Stimulated activated memory B cell treated with anti-CD40 and anti-IgM and Interleukin-4, amounts not matched to agents 10 μg/mL and 1 μg/mL and 100 μg/mL, for 72 hours (primary cell): Measurements from ENCODE around the gene SRCAP.

Experiments used
- ATAC-seq: fragments of 150-1000 bp; cut with Tn5 transposase; 2 replicates; pipeline ENCODE4 v1.10.0; 2021
- H3K27ac Mint-ChIP-seq: one replicate; pipeline ENCODE4 v1.8.0; 2022; ENCODE audit warnings: mild to moderate bottlenecking, mixed read lengths
- H3K27me3 Mint-ChIP-seq: one replicate; pipeline ENCODE4 v1.8.0; 2022; ENCODE audit warnings: mixed read lengths
- H3K36me3 Mint-ChIP-seq: one replicate; pipeline ENCODE4 v1.8.0; 2022; ENCODE audit warnings: mixed read lengths
- H3K4me1 Mint-ChIP-seq: one replicate; pipeline ENCODE4 v1.8.0; 2022; ENCODE audit warnings: mixed read lengths
- H3K4me3 Mint-ChIP-seq: one replicate; pipeline ENCODE4 v1.8.0; 2022; ENCODE audit warnings: mild to moderate bottlenecking, moderate library complexity, mixed read lengths
- H3K9me3 Mint-ChIP-seq: one replicate; pipeline ENCODE4 v1.8.0; 2022; ENCODE audit warnings: mixed read lengths

SRCAP gene

DNA sequence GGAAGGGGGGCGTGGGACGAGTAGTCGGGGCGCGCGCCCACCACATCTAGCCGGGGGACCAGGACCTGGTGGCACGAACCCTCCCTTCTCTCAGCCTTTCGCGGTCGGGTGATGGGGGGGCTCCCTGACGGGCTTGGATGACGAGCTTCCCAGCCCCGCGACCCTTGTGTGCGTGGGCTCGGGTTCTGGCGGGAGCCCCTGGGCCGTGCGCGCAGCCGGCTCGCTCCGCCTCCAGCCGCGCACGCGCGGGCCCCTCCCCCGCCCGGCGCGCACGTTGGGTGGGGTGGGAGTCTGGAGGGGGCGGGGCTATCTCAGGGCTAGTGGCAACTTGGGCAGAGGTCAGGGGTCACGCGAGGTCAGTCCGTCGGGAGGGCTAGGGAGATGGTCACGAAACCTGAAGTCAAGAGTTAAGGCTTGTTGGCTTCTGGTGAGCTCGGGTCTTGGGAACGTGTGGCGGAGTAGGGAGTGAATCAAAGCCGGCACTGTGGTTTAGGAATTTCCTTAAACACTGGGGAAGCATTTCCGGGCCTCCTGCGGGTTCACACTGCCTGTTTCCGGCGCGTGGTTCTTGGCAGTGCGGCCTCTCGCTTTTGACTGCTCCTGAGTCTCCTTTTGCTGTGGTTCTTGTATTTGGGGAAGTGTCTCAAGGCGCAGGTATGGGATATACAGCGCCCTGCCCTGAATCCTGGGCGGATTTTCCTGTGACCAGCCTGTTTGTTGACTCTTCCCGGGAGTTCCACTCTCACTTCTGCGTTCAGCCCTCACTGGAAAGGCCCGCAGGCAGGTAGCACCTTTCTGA, at the start of gene SRCAP:
Gene SRCAP (plus strand): TSS at position 356 of the 799 bp plus-strand sequence. CDS start 1,654 bp downstream, outside the sequence.
- Mint-ChIP-seq H3K4me3 (peak within 1 kb of the TSS; percentile 93), H3K27ac (peak within 1 kb of the TSS; percentile 99), H3K27me3 (no peaks in the 10 kb centered on the region), H3K4me1 (peaks cover 35% of the 10 kb centered on the region), H3K9me3 (no peaks in the 10 kb centered on the region), H3K36me3 (peaks cover 34% of the 10 kb centered on the region)
- ATAC-seq, result peak; percentile 74

DNA sequence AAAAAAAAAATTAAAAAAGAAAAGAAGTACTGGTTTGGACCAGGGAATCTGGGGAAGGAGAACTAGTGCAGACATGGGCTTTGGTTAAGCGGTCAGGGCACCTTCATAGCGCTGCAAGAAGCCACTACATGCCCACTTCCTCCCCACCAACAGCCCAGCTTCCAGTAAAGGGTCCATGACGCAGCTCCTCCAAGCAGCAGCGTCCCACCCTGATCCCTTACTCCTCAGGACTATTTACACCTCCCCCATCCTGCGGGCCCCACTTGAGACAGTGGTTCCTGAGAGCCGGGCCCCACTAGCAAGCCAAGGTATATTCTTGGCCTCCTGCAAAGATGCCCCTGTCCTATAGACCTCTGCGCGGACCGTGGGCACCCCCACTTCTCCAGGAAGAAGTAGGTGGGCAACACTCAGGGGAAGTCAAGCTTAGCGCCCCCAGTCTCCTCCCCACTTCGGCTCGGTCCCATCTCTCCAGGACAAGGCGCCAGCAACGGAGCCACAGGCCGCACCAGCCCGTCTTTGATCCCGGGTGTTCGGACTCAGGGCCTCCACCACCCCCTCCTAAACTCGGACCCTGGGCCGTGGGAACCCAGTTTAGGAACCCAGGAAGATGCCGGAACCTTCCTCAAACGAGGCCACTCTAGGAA, 49.1 kb upstream of the SRCAP start:
- Mint-ChIP-seq H3K4me1 (peaks cover 23% of the 10 kb centered on the region), H3K9me3 (no peaks in the 10 kb centered on the region), H3K27me3 (no peaks in the 10 kb centered on the region), H3K4me3 (peak overlapping the region; percentile 94), H3K36me3 (peaks cover 16% of the 10 kb centered on the region), H3K27ac (peak overlapping the region; percentile 90)
- no peak for ATAC-seq

DNA sequence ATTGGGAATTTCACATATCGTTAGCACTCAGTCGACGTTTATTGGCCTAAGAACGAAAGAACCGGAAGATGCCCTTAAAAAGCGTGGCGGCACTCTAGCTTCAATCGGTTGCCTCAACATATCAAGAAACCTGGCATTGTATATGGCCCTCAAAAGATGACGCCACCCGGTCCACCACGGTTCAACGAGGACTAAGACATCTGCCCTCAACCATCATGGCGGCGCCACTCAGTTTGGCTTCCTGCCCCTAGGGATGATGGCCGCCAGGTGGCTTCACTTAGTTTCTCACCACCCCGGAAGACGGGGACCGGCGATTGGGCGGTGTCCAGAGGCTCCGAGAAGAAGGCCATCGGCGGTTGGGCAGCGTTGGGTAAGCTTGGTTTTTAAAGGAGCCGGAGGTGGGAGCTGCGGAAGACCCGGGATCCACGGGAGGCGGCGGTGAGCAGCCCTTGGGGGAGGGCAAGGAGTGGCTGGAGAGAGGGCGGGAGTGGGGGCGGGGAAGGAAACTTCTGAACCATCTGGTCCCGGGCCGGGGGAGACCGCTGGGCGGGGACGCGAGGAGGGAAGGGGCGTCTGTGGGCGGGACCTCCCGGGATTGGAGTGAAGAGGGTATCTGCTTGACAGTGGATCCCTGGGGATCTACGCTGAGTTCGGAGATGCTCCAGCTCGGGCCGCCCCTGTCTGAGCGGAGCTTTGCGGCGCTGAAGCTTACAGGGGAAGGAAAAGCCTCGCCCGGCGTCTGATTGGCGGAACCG, 48.4 kb upstream of the SRCAP start, which contains the start of gene PRR14:
Gene PRR14 (plus strand): TSS at position 592 of the 755 bp plus-strand sequence. CDS start 686 bp downstream, outside the sequence.
- Mint-ChIP-seq H3K27ac (peak within 1 kb of the TSS; percentile 90), H3K27me3 (no peaks in the 10 kb centered on the region), H3K4me3 (peak within 1 kb of the TSS; percentile 94), H3K4me1 (peaks cover 28% of the 10 kb centered on the region), H3K9me3 (no peaks in the 10 kb centered on the region), H3K36me3 (peaks cover 23% of the 10 kb centered on the region)
- peak; percentile 91 for ATAC-seq

DNA sequence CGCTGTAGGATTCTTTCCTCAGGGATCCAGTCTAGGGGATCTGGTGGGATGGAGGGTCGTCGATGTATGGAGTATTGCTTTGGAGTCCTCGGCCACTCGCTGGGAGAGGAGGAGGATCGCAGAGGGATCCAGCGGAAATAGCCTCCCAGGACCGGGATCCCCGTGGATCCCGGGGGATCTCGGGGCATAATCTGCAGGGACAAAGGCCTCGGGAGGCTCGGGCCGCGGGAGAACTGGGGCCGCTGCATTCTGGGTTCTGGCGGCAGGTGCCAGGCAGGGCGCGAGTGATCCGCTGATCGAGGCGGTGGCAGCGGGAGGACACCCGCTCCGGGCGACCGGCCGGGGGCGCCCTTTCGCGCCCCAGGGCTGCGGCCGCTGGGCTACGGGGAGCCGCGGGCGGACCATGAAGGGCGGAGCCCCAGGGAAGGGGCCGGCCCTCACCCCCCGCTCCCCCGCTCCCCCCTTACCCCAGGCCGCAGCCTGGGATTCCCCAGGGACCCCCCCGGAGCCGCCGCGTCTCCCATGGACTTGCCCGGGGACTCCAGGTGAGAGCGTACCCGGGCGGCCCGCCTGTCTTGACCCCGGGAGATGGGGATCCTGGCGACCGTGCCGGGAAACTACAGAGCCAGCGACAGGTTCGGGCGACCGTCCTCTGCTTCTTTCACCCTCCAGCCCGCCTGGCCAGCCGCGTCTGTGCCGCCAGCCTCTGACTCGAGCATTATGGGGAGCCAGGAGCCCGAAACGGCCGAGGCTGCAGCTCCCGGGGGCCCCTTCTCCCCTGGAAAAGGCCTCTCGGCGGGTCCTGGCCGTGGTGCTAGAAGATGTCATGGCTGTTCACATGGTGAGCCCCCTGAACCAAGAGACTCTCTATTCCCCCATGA, 47.6 kb upstream of the SRCAP start:
- Mint-ChIP-seq H3K4me3 (peak overlapping the region; percentile 94), H3K9me3 (no peaks in the 10 kb centered on the region), H3K27ac (peak overlapping the region; percentile 90), H3K27me3 (no peaks in the 10 kb centered on the region), H3K4me1 (peaks cover 28% of the 10 kb centered on the region), H3K36me3 (peaks cover 31% of the 10 kb centered on the region)
- peak; percentile 82 for ATAC-seq

DNA sequence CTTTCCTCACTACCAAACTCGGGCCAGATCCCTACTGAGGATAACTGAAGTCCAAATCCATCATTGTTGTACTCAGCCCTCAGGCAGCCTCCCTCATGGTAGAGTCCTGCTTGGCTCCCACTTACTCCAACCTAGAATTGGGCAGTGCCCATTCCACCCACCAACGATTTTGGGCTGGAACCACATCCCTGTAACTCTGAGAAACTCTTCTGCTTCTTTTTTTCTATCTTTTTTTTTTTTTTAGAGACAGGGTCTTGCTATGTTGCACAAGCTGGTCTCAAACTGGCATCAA, 47.0 kb upstream of the SRCAP start:
- peak overlapping the region; percentile 94 for H3K4me3 Mint-ChIP-seq
- no peak for ATAC-seq
- H3K4me1 Mint-ChIP-seq, result peaks cover 29% of the 10 kb centered on the region

DNA sequence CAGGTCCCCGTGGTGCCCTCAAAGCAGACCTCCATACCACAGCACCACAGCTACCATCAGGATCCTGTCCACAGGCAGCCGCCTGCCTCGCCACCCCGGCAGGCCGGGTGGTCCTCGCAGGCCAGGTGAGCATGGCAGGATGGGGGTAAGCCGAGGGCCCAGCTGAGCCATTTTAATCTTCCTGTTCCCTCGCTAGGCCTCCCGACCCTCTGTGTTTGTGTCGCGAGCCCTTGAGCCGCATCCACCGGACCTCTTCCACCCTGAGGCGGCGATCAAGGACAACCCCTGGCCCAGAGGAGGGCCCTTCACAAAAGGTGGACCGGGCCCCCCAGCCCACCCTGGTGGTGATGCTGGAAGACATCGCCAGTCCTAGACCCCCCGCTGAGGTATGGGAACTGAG, 46.3 kb upstream of the SRCAP start:
- Mint-ChIP-seq H3K9me3 (no peaks in the 10 kb centered on the region), H3K27ac (peak overlapping the region; percentile 90), H3K4me1 (peaks cover 37% of the 10 kb centered on the region), H3K4me3 (peak overlapping the region; percentile 94), H3K36me3 (peaks cover 34% of the 10 kb centered on the region), H3K27me3 (no peaks in the 10 kb centered on the region)
- no peak for ATAC-seq

More for the DNA sequence above, 47.0 kb upstream of the SRCAP start:
- H3K9me3 Mint-ChIP-seq, result no peaks in the 10 kb centered on the region
- no peaks in the 10 kb centered on the region for H3K27me3 Mint-ChIP-seq
- H3K27ac Mint-ChIP-seq, result peak overlapping the region; percentile 90
- H3K36me3 Mint-ChIP-seq, result peaks cover 34% of the 10 kb centered on the region

DNA sequence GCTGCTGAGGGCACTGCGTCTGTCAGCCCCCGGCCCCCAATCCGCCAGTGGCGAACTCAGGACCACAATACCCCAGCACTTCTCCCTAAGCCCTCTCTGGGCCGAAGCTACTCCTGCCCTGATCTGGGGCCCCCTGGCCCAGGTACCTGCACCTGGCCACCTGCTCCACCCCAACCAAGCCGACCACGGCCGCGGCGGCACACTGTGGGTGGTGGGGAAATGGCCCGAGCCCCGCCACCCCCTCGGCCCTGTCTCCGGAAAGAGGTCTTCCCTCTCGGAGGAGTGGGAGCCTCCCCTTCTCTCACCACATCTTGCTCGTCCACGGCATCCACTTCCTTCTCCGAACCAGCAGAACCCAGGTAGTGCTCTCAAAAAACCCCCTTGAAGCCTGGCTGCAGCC, 44.1 kb upstream of the SRCAP start:
- peaks cover 34% of the 10 kb centered on the region for H3K36me3 Mint-ChIP-seq
- H3K4me3 Mint-ChIP-seq, result no peak overlapping the region
- peaks cover 36% of the 10 kb centered on the region for H3K4me1 Mint-ChIP-seq
- peak overlapping the region; percentile 23 for H3K27ac Mint-ChIP-seq
- no peaks in the 10 kb centered on the region for H3K27me3 Mint-ChIP-seq
- no peaks in the 10 kb centered on the region for H3K9me3 Mint-ChIP-seq
- ATAC-seq, result no peak

DNA sequence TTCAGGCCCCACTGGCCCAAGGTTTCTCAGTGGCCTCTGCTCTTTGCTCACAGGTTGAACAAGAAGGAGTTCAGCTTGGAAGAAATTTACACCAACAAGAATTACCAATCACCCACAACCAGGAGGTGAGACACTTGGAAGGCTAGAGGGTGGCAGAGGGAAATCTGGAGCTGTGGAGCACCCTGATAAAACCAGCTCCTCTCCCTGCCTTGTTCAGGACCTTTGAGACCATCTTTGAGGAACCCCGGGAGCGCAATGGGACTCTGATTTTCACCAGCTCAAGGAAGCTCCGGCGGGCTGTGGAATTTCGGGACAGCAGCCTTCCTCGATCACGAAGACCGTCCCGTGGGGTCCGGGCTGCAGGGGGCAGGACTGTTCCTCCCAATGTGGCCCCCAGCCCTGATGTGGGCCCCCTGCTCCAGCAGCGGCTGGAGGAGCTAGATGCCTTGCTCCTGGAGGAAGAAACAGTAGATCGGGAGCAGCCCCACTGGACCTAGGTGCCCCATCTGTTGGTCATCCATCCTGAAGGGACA, 43.1 kb upstream of the SRCAP start:
- Mint-ChIP-seq H3K9me3 (no peaks in the 10 kb centered on the region), H3K36me3 (peaks cover 39% of the 10 kb centered on the region)
- ATAC-seq, result no peak

DNA sequence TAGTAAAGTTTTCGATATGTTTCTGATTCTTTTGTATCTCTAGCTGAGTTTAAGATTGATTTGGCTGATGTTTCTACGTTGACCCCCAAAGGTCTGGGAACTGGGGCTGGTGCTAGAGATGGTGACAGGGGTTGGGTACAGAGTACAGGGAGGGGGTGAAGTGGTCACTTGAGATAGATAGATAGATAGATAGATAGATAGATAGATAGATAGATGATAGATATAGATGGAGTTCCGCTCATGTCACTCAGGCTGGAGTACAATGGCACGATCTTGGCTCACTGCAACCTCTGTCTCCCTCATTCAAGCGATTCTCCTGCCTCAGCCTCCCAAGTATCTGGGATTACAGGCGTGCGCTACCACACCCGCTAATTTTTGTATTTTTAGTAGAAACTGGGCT, 42.6 kb upstream of the SRCAP start:
- Mint-ChIP-seq H3K4me3 (peak overlapping the region; percentile 38), H3K9me3 (no peaks in the 10 kb centered on the region), H3K36me3 (peaks cover 44% of the 10 kb centered on the region), H3K4me1 (peaks cover 42% of the 10 kb centered on the region), H3K27me3 (no peaks in the 10 kb centered on the region), H3K27ac (no peak overlapping the region)
- no peak for ATAC-seq

More for the DNA sequence above, 43.1 kb upstream of the SRCAP start:
- Mint-ChIP-seq H3K4me3 (no peak overlapping the region), H3K4me1 (peaks cover 37% of the 10 kb centered on the region), H3K27me3 (no peaks in the 10 kb centered on the region), H3K27ac (no peak overlapping the region)

DNA sequence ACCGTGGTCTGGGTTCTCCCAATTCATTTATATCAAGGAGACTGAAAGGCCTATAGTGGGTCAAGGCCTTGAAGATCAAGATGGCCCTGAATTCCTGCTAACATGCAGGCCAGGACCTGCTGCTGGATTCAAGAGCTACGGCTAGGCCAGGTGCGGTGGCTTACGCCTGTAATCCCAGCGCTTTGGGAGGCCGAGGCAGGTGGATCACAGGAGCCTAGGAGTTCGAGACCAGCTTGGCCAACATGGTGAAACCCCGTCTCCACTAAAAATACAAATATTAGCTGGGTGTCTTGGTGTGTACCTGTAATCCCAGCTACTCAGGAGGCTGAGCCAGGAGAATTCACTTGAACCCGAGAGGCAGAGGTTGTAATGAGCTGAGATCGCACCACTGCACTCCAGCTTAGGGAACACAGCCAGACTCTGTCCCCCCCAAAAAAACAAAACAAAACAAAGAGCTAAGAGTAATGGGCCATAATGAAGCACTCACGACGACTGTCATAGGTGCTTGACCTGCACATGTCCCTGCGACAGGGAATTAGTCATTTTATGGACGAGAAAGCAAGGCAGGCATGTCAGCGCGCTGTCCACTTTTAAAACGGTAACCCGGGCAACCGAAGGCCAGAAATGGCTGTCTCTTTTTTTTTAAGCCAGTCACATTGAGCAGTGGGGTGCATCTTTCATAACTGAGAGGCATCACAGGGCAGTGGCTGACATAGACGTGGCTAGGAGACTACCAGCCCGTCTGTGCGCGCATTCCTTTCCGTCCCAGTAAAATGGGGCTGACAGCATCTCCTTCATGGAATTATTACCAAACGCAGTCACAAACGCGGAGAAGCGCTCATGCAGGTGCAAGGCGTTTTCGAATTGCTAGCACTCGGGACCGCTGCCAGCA, 41.8 kb upstream of the SRCAP start:
- H3K4me3 Mint-ChIP-seq, result peak overlapping the region; percentile 88
- H3K4me1 Mint-ChIP-seq, result peaks cover 42% of the 10 kb centered on the region
- peaks cover 52% of the 10 kb centered on the region for H3K36me3 Mint-ChIP-seq
- no peaks in the 10 kb centered on the region for H3K27me3 Mint-ChIP-seq
- no peak for ATAC-seq
- H3K9me3 Mint-ChIP-seq, result no peaks in the 10 kb centered on the region
- H3K27ac Mint-ChIP-seq, result peak overlapping the region; percentile 93

DNA sequence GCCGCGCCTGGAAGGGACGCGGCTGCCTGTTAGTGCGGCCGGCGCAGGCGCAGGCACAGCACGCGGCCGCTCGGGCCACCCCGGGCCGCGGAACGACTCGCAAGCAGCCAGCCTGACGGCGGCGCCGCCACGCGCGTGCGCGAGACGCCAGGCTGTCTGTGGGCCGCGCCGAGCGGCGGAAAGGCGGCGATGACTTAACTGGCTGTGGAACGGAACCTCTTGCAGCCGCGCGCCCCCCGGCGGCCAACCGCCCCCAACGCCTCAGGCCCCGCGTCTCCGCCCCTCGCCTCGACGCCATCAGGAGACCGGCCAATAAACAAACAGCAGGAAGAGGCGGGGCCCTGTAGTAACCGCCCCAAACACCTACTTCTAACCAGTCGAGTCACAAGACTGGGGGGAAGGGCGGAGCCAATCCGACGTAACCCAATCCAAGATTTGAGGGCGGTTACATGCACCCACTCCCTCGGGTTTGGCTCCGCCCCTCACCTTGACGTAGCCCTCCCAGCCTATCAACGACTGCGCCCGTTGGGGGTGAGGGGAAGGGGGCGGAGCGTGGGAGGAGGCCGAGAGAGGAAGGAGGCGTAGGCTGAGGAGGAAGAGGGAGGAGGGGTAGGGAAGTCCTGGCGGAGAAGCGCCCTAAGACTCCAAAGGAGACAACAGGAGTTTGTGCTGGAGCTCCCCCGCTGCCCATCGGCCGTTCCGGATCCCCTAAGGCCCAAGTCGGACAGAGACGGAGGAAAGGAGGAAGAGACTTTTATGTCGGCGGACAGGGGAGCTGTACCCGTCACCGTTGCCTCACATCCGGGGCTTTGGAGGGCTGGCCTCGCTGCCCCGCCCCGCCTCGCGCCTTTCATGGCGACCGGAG, 40.9 kb upstream of the SRCAP start, which contains the start of gene FBRS:
Gene FBRS (plus strand): TSS at position 566 of the 865 bp plus-strand sequence. CDS start 1,088 bp downstream, outside the sequence.
- Mint-ChIP-seq H3K27me3 (no peaks in the 10 kb centered on the region), H3K27ac (peak within 1 kb of the TSS; percentile 93), H3K4me3 (peak within 1 kb of the TSS; percentile 88), H3K4me1 (peaks cover 42% of the 10 kb centered on the region), H3K36me3 (peaks cover 55% of the 10 kb centered on the region), H3K9me3 (no peaks in the 10 kb centered on the region)
- ATAC-seq, result peak; percentile 89

DNA sequence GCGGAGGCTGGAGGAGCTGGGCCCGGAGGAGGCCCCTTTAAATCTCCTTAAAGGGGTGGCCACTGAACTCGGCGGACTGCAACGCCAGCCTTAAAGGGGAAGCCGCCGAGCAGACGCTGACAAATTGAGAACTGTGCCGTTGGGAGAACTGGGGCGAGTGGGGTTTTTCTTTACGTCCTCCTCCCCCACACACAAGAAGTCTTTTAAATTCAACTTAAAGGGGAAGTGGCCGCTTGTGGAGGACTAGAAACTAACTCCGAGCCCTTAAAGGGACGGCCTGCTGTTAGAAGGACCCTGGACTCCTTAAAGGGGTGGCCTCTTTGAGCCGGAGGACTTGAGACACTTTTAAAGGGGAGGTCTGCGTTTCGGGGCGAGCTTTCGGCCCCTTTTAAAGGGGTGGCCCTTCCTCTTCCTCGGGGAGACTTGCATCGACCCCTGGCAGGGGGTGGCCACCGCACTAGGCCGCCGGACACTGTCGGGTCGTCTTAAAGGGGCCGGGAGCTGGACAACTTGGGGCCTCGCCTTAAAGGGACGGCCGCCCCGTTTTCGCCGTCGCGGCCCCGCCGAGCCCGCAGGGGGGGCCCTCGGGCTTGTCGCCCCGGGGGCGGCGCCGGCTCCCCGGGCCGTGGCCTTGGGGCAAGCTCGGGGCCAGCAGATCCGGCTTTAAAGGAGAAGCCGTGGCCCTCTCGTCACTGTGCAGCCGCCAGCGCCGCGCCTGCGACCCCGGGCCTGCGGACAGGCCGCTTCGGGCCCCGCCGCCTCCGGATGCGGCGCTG, 40.1 kb upstream of the SRCAP start:
- Mint-ChIP-seq H3K4me1 (peaks cover 50% of the 10 kb centered on the region), H3K27me3 (no peaks in the 10 kb centered on the region), H3K4me3 (peak overlapping the region; percentile 88), H3K9me3 (no peaks in the 10 kb centered on the region), H3K27ac (peak overlapping the region; percentile 93), H3K36me3 (peaks cover 62% of the 10 kb centered on the region)
- peak; percentile 4 for ATAC-seq
